Nasal cavity respiratory epithelium epithelial cell of viscerocranial mucosa (primary cell): ENCODE data around the gene PDE6G. TPM values are rescaled to one million over a fixed set of nuclear protein-coding genes. Genes with fewer than 3 reads are reported as not detected.

Source experiments
- total RNA-seq: library from RNA; depleted of rRNA; stranded (reverse); fragments of >200 nt; gene quantifications from 2 replicates; pipeline ENCODE4 v1.2.3, GENCODE V29; 2014

The PDE6G gene
- 0.21 TPM in 1 of 2 replicates, not detected in the other for total RNA-seq

GRCh38 chr17:81656118-81656743, at the start of gene PDE6G:
TSS of gene PDE6G (minus strand) at chr17:81656542. CDS start at chr17:81653305, 3,237 bp downstream.

GRCh38 chr17:81702934-81703746, 46.8 kb upstream of the PDE6G start, which contains the start of gene MRPL12:
TSS of gene MRPL12 (plus strand) at chr17:81703367. CDS start at chr17:81703502, 135 bp downstream.

GRCh38 chr17:81683584-81684441, 27.5 kb upstream of the PDE6G start, which contains the start of the genes ARL16 and HGS:
TSS of gene ARL16 (minus strand) at chr17:81683797. CDS start at chr17:81683753, 44 bp downstream.
TSS of gene HGS (plus strand) at chr17:81684011. CDS start at chr17:81684067, 56 bp downstream.

GRCh38 chr17:81666342-81667191, 10.2 kb upstream of the PDE6G start, which contains the start of the genes CCDC137 and OXLD1:
TSS of gene CCDC137 (plus strand) at chr17:81666737. CDS start at chr17:81666767, 30 bp downstream.
TSS of gene OXLD1 (minus strand) at chr17:81666605. CDS start at chr17:81666577, 28 bp downstream.

GRCh38 chr17:81636505-81637288, 19.6 kb downstream of the PDE6G start, which contains the start of the genes NPLOC4 and TSPAN10:
TSS of gene NPLOC4 (minus strand) at chr17:81637112. CDS start at chr17:81636930, 182 bp downstream.
TSS of gene TSPAN10 (plus strand) at chr17:81637196. CDS start at chr17:81642413, 5,217 bp downstream.

Other genes with a start within 250 kb of the PDE6G start
- 5,054 and 5,058 TPM in 2 replicates for gene ACTG1, start 143.7 kb downstream of the PDE6G start, total RNA-seq
- 0.34 and 0.78 TPM in 2 replicates for gene FSCN2, start 128.2 kb downstream of the PDE6G start, total RNA-seq
- gene FAAP100, start 104.2 kb downstream of the PDE6G start, total RNA-seq, result 15.4 and 18.1 TPM in 2 replicates
- gene NPLOC4, start 19.4 kb downstream of the PDE6G start, total RNA-seq, result 59.5 and 93.4 TPM in 2 replicates
- 0.68 and 3.2 TPM in 2 replicates for gene TSPAN10, start 19.3 kb downstream of the PDE6G start, total RNA-seq
- 31.8 and 64.9 TPM in 2 replicates for gene OXLD1, start 10.1 kb upstream of the PDE6G start, total RNA-seq
- 9.9 and 13.0 TPM in 2 replicates for gene CCDC137, start 10.2 kb upstream of the PDE6G start, total RNA-seq
- 12.7 and 23.2 TPM in 2 replicates for gene ARL16, start 27.3 kb upstream of the PDE6G start, total RNA-seq
- 72.5 and 120 TPM in 2 replicates for gene HGS, start 27.5 kb upstream of the PDE6G start, total RNA-seq
- gene MRPL12, start 46.8 kb upstream of the PDE6G start, total RNA-seq, result 14.0 and 15.7 TPM in 2 replicates
- gene SLC25A10, start 55.7 kb upstream of the PDE6G start, total RNA-seq, result 14.4 and 24.3 TPM in 2 replicates
- gene GCGR, start 147.6 kb upstream of the PDE6G start, total RNA-seq, result 0.07 TPM in 1 of 2 replicates, not detected in the other
- 23.6 and 23.8 TPM in 2 replicates for gene MCRIP1, start 176.7 kb upstream of the PDE6G start, total RNA-seq
- gene PPP1R27, start 178.5 kb upstream of the PDE6G start, total RNA-seq, result not detected in 2 replicates
- 966 and 1,211 TPM in 2 replicates for gene P4HB, start 204.0 kb upstream of the PDE6G start, total RNA-seq
- 67.0 and 138 TPM in 2 replicates for gene ARHGDIA, start 214.8 kb upstream of the PDE6G start, total RNA-seq
- gene ALYREF, start 235.0 kb upstream of the PDE6G start, total RNA-seq, result 74.2 and 108 TPM in 2 replicates
- gene ANAPC11, start 235.2 kb upstream of the PDE6G start, total RNA-seq, result 90.8 and 154 TPM in 2 replicates
- under 0.01 and 0.21 TPM in 2 replicates for gene NPB, start 245.7 kb upstream of the PDE6G start, total RNA-seq